ENCODE data around the gene GDF9. TPM values are rescaled to one million over a fixed set of nuclear protein-coding genes. Genes with fewer than 3 reads are reported as not detected.
"Not testable (repeated sequence)": the region's sequence is repeated elsewhere in the genome, so short reads cannot be mapped to it uniquely, and the experiment has no call there.

The GDF9 gene
- total and polyA plus RNA-seq, 9 donors = 0.20 to 0.93 (median 0.30) TPM; not detected in 2

GRCh38 chr5:132856011-132856410 is 10.3 kb downstream of the GDF9 start:
- Histone ChIP-seq H3K4me1 (ENCODE audit: insufficient read depth) (no peaks in the 10 kb centered on the region), H3K36me3 (no peaks in the 10 kb centered on the region), H3K27me3 (no peaks in the 10 kb centered on the region), H3K4me3 (no peak overlapping the region), H3K27ac (no peak overlapping the region), H3K9me3 (no peaks in the 10 kb centered on the region)
- WGBS, 3 donors = 84 to 88% (median 88%) methylated on average over 3 of the region's 3 CpGs
- TF ChIP-seq EP300 (IDR thresholded peaks at IDR 0.05) (no peak), CTCF (IDR thresholded peaks at IDR 0.05) (no peak), POLR2A (IDR thresholded peaks at IDR 0.05) (no peak)
- no peak for DNase-seq
- intact Hi-C loops (cut with DNase I) = no loop called here

GRCh38 chr5:132854992-132855391 is 11.3 kb downstream of the GDF9 start:
- H3K4me1 ChIP-seq (ENCODE audit: insufficient read depth); H3K27ac ChIP-seq; H3K9me3 ChIP-seq; H3K36me3 ChIP-seq; H3K27me3 ChIP-seq; H3K4me3 ChIP-seq; DNase-seq; intact Hi-C loops (cut with DNase I): not testable (repeated sequence)
- WGBS, 3 donors = 94 to 97% (median 95%) methylated on average over 5 of the region's 5 CpGs

GRCh38 chr5:132854301-132854700 is 12.0 kb downstream of the GDF9 start:
- no peak overlapping the region for H3K4me3 ChIP-seq
- TF ChIP-seq CTCF (IDR thresholded peaks at IDR 0.05) (no peak), EP300 (IDR thresholded peaks at IDR 0.05) (no peak), POLR2A (IDR thresholded peaks at IDR 0.05) (no peak)
- no peak overlapping the region for H3K27ac ChIP-seq
- intact Hi-C loops (cut with DNase I) = no loop called here
- H3K36me3 ChIP-seq = no peaks in the 10 kb centered on the region
- no peak for DNase-seq
- 15 to 24% (median 22%) methylated on average over 3 of the region's 3 CpGs for WGBS, 3 donors
- no peaks in the 10 kb centered on the region for H3K27me3 ChIP-seq
- no peaks in the 10 kb centered on the region for H3K4me1 ChIP-seq (ENCODE audit: insufficient read depth)
- no peaks in the 10 kb centered on the region for H3K9me3 ChIP-seq

- Histone ChIP-seq H3K9me3 (no peaks in the 10 kb centered on the region), H3K27ac (no peak overlapping the region), H3K27me3 (no peaks in the 10 kb centered on the region), H3K4me1 (ENCODE audit: insufficient read depth) (no peaks in the 10 kb centered on the region), H3K4me3 (no peak overlapping the region), H3K36me3 (no peaks in the 10 kb centered on the region)
- TF ChIP-seq EP300 (IDR thresholded peaks at IDR 0.05) (no peak), POLR2A (IDR thresholded peaks at IDR 0.05) (no peak), CTCF (IDR thresholded peaks at IDR 0.05) (no peak)
- intact Hi-C loops (cut with DNase I) = no loop called here
- DNase-seq = no peak
- WGBS, 3 donors = 24 to 49% (median 48%) methylated on average over 1 of the region's 1 CpG
Observed at GRCh38 chr5:132853790-132854189, 12.5 kb downstream of the GDF9 start.

GRCh38 chr5:132853323-132853722 is 12.9 kb downstream of the GDF9 start:
- Histone ChIP-seq H3K9me3 (no peaks in the 10 kb centered on the region), H3K4me1 (ENCODE audit: insufficient read depth) (no peaks in the 10 kb centered on the region), H3K27ac (no peak overlapping the region), H3K27me3 (no peaks in the 10 kb centered on the region), H3K4me3 (no peak overlapping the region), H3K36me3 (no peaks in the 10 kb centered on the region)
- no peak for TF ChIP-seq CTCF (IDR thresholded peaks at IDR 0.05)
- TF ChIP-seq POLR2A (IDR thresholded peaks at IDR 0.05) = no peak
- no peak for TF ChIP-seq EP300 (IDR thresholded peaks at IDR 0.05)
- 91 to 93% (median 92%) methylated on average over 3 of the region's 3 CpGs for WGBS, 3 donors
- DNase-seq = no peak
- intact Hi-C loops (cut with DNase I) = no loop called here
